8988T (cell line): ENCODE results near the gene FIZ1.
"Not testable (repeated sequence)": the region's sequence is repeated elsewhere in the genome, so short reads cannot be mapped to it uniquely, and the experiment has no call there.

Experiments used
- DNase-seq: peaks from one replicate; pipeline ENCODE4 v3.0.0; 2011

The FIZ1 gene

GRCh38 chr19:55592391-55593090 lies 6.8 kb downstream of the FIZ1 start:
- DNase-seq, result no peak

- no peak for DNase-seq
Observed at GRCh38 chr19:55591555-55591954, 7.8 kb downstream of the FIZ1 start.

- no peak for DNase-seq
Observed at GRCh38 chr19:55590617-55591016, 8.7 kb downstream of the FIZ1 start.

- DNase-seq, result no peak
Observed at GRCh38 chr19:55590109-55590508, 9.2 kb downstream of the FIZ1 start.

GRCh38 chr19:55588738-55589137 lies 10.6 kb downstream of the FIZ1 start:
- DNase-seq, result no peak

GRCh38 chr19:55586976-55587668 lies 12.2 kb downstream of the FIZ1 start:
- peak; percentile 77 for DNase-seq

GRCh38 chr19:55585658-55586339 lies 13.5 kb downstream of the FIZ1 start:
- DNase-seq, result no peak

GRCh38 chr19:55584871-55585270 lies 14.4 kb downstream of the FIZ1 start:
- no peak for DNase-seq

GRCh38 chr19:55583897-55584296 lies 15.4 kb downstream of the FIZ1 start:
- DNase-seq, result not testable (repeated sequence)

GRCh38 chr19:55582284-55582683 lies 17.0 kb downstream of the FIZ1 start:
- DNase-seq, result not testable (repeated sequence)

- DNase-seq, result no peak
Observed at GRCh38 chr19:55581823-55582223, 17.5 kb downstream of the FIZ1 start.

GRCh38 chr19:55581145-55581822 lies 18.0 kb downstream of the FIZ1 start:
- DNase-seq, result no peak

GRCh38 chr19:55580628-55581144 lies 18.6 kb downstream of the FIZ1 start, which contains the start of gene ZNF579:
Gene ZNF579 (minus strand): TSS chr19:55580848. CDS start chr19:55579639, 1,209 bp downstream.
- peak; percentile 85 for DNase-seq

- peak; percentile 49 for DNase-seq
Observed at GRCh38 chr19:55579766-55580621, 19.3 kb downstream of the FIZ1 start.

- DNase-seq, result no peak
Observed at GRCh38 chr19:55578761-55579747, 20.3 kb downstream of the FIZ1 start.

GRCh38 chr19:55578031-55578760 lies 21.1 kb downstream of the FIZ1 start:
- no peak for DNase-seq

- DNase-seq, result no peak
Observed at GRCh38 chr19:55576746-55577145, 22.6 kb downstream of the FIZ1 start.

- DNase-seq, result not testable (repeated sequence)
Observed at GRCh38 chr19:55573929-55574328, 25.4 kb downstream of the FIZ1 start.

- not testable (repeated sequence) for DNase-seq
Observed at GRCh38 chr19:55569477-55569876, 29.8 kb downstream of the FIZ1 start.
